Fibroblast of mammary gland (primary cell): ENCODE results near the gene DLG2.

Experiments
- DNase-seq: peaks from one replicate; pipeline ENCODE4 v3.0.0-alpha.2; 2010; ENCODE audit warnings: low read depth
- H3K4me3 ChIP-seq: 2 replicates; pipeline ENCODE4 v1.5.1; 2011; ENCODE audit warnings: low read depth, mild to moderate bottlenecking, low read length, moderate library complexity; ENCODE audit not compliant: control insufficient read depth
- TF ChIP-seq, protein P1 (sequence below): conservative IDR thresholded peaks from 2 replicates; pipeline ENCODE4 v1.5.1; 2011; ENCODE audit warnings: low read depth, low read length, inconsistent platforms; ENCODE audit not compliant: control insufficient read depth, insufficient read depth

The DLG2 gene

DNA sequence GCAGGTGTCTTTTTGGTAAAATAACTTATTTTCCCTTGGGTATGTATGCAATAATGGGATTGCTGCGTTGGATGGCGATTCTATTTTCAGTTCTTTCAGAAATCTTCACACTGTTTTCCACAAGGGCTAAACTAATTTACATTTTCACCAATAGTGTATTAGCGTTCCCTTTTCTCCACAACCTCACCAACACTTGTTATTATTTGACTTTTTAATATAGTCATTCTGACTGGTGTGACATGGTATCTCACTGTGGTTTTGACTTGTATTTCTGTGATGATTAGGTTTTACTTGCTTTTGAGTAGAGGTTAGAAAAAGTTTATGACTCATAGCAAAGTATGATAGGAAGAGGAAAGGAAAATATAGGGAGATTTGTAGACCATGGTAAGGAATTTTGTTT is 92.3 kb downstream of the DLG2 start:
- no peak for DNase-seq
- no peak overlapping the region for H3K4me3 ChIP-seq
- TF ChIP-seq, protein P1, sequence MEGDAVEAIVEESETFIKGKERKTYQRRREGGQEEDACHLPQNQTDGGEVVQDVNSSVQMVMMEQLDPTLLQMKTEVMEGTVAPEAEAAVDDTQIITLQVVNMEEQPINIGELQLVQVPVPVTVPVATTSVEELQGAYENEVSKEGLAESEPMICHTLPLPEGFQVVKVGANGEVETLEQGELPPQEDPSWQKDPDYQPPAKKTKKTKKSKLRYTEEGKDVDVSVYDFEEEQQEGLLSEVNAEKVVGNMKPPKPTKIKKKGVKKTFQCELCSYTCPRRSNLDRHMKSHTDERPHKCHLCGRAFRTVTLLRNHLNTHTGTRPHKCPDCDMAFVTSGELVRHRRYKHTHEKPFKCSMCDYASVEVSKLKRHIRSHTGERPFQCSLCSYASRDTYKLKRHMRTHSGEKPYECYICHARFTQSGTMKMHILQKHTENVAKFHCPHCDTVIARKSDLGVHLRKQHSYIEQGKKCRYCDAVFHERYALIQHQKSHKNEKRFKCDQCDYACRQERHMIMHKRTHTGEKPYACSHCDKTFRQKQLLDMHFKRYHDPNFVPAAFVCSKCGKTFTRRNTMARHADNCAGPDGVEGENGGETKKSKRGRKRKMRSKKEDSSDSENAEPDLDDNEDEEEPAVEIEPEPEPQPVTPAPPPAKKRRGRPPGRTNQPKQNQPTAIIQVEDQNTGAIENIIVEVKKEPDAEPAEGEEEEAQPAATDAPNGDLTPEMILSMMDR = no peak

DNA sequence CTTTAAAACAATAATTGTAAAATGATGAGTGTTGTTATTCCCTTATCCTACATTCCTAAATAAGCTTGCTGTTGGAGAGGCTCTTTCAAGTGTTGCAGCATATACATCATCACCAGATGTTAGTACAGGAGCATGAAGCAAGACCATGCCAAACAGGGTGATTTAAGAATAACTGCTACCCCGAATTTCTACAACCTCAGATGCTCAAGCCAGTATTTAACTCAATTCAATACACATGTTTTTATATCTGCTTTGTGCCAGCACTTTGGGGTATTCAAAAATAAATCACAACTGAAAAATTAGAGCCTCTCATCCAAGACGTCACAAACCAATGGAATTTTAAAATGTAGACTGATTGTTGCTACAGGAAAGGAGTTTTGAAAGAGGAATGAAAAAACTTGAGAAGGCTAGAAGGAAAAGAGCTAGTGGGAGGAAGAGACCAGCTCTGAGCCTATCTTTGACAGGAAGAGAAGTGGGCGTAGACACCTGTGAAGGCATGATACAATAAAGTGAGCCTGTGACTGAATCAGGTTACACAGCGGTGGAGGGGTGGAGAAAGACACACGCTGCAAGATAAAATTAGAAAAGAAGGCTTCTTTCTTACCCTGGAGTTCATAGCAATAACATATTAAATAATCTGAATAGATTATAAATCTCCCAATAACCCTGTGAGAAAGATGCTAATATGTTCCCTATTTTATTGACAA is 95.8 kb downstream of the DLG2 start:
- TF ChIP-seq, protein P1 = no peak
- H3K4me3 ChIP-seq = no peak overlapping the region

DNA sequence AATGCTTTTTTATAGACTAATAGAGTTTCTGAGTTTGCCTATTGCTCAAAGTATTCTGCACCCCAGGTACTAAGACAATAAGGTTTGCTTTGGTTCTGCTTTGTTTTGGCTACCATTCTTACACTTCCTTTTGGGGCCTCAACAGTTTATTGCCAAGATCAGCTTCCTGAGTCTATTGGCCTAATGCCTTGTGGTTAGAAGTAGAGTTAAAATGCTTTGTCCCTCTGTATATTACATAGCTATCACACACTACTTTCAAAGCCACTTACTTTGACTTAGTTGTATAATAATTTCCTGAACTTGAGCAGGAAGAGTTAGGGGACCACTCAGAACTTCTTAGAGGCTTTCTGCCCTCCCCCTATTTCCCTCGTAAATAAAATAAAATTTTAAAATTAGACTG is 96.5 kb downstream of the DLG2 start:
- H3K4me3 ChIP-seq = no peak overlapping the region
- DNase-seq = no peak
- TF ChIP-seq, protein P1 = no peak

More for the DNA sequence above, 95.8 kb downstream of the DLG2 start:
- DNase-seq = peak; percentile 0

DNA sequence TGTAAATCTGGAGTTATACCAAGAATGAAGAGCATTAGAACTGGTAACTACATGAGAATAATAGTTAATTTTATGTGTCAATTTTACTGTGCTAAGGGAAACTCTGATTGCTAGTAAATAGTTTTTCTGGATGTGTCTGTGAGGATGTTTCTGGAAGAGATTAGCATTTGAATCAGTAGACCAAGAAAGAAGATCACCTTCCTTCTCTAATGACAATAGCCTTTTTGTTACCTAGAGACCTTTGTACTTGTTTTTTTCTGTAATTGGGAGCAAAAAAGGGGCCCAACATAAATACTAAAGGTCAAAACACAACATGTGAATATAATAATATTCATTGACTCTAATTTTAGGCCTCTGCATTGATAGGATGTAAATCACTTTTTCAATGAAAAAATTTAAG is 100.6 kb downstream of the DLG2 start:
- H3K4me3 ChIP-seq = no peak overlapping the region
- TF ChIP-seq, protein P1 = no peak
- no peak for DNase-seq

DNA sequence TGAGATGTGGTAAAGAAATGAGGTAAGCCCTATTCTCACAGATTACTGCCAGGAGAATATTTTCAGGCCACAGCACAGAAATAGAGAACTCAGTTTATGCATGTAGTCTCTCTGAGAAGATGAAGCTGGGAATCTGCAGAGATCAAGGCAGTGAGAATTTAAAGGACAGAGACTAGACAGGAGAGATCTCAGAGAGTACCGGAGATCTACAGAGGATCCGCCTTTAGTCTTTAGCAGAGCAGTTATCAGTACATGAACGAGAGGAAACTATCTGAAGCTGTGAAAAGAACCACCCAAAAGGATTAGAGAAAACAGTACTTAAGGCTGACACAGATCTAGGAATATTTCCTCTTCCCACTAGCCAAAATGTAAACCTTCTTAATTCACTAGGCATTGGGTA is 101.5 kb downstream of the DLG2 start:
- no peak for DNase-seq
- TF ChIP-seq, protein P1 = no peak
- H3K4me3 ChIP-seq = no peak overlapping the region

DNA sequence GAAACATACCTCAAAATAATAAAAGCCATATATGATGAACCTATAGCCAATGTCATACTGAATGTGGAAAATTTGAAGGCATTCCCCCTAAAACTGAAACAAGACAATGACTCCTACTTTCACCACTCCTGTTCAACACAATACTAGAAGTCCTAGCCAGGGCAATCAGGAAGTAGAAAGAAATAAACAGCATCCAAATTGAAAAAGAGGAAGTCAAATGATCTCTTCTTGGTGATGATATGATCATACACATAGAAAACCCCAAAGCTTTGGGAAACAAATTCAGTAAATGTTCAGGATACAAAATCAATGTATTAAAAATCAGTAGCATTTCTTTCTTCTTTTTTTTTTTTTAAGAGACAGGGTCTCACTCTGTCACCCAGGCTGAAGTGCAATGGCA is 109.9 kb downstream of the DLG2 start:
- no peak for DNase-seq
- no peak overlapping the region for H3K4me3 ChIP-seq
- TF ChIP-seq, protein P1 = no peak
